ENCODE results near the gene OTUB2.

GRCh38 chr14:94010625-94011024 lies 15.5 kb upstream of the OTUB2 start:
- TF ChIP-seq CTCF (IDR thresholded peaks at IDR 0.05) = no peak
- no peak for TF ChIP-seq POLR2A (IDR thresholded peaks at IDR 0.05)
- no peak for TF ChIP-seq POLR2AphosphoS5 (IDR thresholded peaks at IDR 0.05; ENCODE audit: insufficient read depth in 1 of 2, low read depth in 1 of 2)

Measured in vagina (tissue), 2 donors.